ENCODE data around the gene DIRAS3.
"Not testable (repeated sequence)": the region's sequence is repeated elsewhere in the genome, so short reads cannot be mapped to it uniquely, and the experiment has no call there.

The DIRAS3 gene
- total RNA-seq: 0 reads per million in 2 donors

DNA sequence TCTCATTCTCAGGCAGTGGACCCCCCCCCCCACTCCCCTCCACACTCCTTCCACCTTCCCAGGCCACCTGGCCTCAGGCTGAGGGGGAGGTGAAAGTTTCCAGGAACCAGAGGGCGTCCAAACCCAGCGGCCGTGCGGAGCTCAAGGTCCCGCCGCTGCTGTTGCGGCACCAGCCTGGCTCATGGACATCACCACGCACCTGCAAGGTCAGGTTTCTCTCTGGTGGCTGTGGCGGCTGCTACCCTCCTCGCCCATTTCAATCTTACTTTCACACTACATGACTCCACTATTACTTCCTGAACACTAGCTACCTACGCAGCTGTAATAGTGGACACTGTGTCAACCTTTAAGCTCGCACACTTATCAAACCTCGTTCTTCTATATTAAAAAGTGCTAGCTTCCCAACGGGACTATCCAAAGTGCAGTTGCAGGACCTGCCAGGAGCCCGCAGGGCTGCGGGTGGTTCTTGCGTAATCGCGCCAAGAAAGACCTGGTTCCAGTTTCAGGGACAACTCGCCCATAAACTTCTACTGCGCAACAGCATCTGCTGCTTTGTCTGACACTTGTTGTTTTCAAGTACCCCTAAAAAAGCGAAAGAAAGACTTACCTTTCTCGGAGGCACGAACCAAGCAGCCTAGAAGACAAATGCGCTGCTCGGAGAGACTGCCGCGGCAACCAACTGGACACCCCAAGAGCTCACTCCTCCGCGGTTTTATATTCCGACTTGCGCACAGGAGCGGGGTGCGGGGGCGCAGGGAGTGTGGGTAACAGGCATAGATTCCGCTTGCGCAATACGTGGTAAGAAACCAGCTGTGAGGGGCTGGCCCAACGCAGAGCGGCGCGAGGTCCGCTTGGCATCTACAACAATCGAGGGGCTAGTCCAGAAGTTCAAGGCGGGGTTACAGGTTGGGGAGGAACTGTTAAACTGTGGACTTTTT lies at the start of gene DIRAS3:
Gene DIRAS3 (minus strand): TSS at position 687 of the 938 bp plus-strand sequence. CDS start 3,330 bp downstream, outside the sequence.
- no peak for DNase-seq

DNA sequence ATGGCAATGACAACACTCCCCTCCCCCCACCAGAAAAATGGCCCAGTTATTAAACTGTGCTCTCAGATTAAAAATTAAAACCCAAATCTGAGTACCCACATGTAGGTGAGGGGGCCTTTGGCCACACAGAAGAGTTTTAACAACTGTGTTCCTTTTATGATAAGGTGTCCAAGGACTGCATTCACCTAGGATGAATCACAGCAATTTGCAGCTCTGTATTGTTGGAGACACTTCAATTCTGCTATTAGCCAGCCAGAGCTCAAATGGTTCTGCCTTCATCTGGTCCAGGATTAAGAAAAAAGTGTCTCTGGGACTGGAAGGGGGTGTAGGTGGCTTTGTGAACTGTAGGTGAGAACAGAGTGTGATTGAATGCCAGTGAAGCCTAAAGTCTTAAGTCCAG lies 43.3 kb upstream of the DIRAS3 start:
- no peak for DNase-seq

GRCh38 chr1:68087184-68087583 lies 36.8 kb upstream of the DIRAS3 start:
- no peak for DNase-seq

DNA sequence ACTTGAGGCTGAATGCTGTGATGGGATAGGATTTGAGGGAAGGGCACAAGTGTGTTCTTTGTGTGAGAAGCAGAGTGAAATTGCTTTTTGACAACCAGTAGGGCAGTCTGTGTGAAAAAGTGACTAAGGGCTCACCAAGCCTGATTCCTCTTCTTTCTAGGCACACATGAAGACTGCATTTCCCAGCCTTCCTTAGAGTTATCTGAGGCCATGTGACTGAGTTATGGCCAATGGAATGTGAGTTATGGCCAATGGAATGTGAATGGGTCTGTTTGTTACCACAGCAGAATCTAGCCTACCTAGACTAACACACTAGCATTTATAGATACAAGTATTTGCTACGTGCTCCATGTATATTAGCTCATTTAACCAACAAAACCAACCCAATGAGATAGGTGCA lies 35.3 kb upstream of the DIRAS3 start:
- DNase-seq: no peak

DNA sequence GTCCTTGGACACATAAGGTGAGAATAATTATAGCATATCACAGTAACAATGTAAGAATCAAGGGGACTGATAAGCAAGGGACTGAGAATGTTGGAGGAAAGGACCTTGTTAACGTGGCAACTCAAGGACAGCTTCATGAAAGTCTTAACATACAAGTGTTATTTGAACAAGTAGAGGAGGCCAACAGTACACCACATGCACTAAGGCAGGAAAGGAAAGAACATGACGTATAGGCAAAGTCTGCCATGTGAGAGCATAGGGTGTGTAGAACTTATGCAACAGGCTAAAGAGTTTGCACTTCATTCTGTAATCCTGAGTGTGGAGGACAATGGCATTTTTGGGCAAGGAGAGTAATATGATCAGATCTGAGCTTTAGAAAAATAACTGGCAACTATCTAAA lies 33.3 kb upstream of the DIRAS3 start:
- no peak for DNase-seq

DNA sequence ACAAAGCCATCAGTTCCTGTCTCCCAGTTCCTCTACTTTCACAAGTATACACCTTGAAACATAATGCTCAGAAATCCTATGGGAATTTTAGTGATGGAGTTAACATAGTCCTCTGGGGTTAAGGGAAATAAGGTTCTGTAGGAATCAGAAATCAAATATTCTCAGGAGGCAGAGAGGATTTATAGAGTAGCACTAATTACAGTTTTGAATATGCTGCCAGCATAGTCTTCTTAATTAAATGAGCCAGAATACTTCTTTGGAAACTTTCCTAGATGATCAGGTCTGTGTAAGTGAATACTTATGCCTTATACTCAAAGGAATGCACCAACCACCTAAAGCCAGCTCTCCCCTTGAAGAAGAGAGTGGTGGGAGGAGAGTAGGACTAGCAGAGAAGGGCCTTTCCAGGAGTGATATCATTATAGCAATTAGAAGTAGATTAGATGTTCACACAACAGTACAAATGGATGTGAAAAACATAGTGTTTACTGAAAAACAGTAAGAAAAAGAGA lies 31.4 kb upstream of the DIRAS3 start:
- DNase-seq: no peak

DNA sequence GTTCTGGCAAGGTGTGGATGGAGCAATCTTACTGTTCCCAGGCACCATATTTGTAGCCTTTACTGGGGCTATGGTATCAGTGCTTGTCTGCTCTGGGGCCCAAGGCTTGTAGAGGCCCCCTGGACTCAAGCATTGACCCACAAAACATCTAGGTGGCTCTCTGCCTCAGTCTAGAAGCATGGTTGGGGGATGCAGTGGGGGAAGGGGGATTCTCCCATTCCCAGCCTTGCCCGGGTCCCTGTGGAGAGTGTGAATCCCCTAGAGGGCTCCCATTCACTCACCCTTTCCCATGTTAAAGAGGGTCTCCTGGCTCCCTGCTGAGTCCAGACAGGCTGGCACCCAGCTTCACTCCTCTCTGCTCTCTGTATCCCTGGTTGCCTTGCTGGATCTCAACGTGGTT lies 28.2 kb upstream of the DIRAS3 start:
- no peak for DNase-seq

- no peak for DNase-seq
Measured at GRCh38 chr1:68074472-68074871, 24.0 kb upstream of the DIRAS3 start.

- no peak for DNase-seq
Measured at GRCh38 chr1:68065766-68066165, 15.3 kb upstream of the DIRAS3 start.

DNA sequence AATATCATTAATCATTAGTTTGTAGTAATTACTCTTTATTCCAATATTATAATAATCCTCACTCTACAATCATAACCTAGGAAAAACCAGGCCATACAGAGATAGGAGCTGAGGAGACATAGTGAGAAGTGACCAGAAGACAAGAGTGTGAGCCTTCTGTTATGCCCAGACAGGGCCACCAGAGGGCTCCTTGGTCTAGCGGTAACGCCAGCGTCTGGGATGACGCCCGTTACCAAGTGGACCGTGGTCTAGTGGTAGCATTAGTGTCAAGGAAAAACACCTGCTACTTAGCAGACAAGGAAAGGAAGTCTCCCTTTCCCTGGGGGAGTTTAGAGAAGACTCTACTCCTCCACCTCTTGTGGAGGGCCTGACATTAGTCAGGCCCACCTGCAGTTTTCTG lies 7.6 kb upstream of the DIRAS3 start:
- DNase-seq: not testable (repeated sequence)

- no peak for DNase-seq
Measured at GRCh38 chr1:68057564-68057963, 7.1 kb upstream of the DIRAS3 start.

DNA sequence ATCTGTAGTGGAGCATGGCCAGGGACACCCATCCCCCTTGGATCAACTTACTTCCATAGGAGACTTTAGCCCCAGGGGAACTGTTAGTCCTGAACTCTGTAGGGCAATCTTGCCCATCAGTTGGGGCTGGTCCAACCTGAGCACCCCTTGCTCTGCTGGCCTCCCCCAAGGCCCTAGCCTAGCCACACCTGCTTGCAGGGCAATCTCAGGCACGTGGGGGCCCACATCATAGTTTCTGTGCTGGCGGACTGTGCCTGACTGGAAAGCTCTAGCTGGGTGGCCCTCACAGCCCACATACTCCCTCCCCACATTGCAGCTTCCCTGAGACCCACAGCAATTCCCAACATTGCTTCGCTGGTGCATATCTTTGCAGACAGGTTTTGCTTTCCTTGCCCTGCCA lies 6.6 kb upstream of the DIRAS3 start:
- DNase-seq: no peak

DNA sequence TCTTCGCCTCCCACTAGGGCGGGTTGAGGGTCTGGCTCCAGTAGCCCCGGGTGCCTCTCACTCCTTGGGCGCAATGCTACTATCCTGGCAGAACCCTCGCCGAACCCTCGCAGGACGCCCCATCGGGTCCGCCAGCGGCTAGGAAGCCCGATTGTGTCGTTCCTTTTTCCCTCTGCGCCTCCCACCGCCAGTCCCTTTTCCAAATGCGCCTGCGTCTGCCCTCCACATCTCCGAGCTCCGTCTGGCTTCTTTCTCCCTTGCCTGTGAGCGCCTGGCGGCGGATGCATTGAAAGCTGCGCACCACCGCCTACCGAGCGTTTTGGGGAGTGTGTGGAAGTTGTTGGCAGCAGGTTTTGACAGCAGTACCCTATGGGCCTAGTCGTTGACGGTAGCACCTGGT lies 1.0 kb upstream of the DIRAS3 start:
- no peak for DNase-seq

DNA sequence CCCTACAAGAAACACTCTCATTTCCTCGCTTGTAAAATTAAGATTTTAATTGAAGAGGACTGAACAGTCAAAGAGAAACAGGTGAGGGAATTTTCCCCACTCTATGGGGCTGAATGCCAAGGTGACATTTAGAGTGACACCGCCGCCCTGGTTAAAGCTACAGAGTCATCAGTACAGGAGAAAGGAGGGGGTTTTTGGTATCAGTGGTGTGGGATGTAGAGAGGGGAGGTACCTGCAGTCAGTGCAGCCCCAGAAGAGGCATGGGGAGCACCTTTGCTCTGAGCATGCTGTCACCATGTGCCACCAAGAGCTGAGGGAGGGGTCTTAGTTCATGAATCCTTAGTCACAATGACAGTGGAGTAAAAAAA lies 2.8 kb downstream of the DIRAS3 start:
- no peak for DNase-seq

DNA sequence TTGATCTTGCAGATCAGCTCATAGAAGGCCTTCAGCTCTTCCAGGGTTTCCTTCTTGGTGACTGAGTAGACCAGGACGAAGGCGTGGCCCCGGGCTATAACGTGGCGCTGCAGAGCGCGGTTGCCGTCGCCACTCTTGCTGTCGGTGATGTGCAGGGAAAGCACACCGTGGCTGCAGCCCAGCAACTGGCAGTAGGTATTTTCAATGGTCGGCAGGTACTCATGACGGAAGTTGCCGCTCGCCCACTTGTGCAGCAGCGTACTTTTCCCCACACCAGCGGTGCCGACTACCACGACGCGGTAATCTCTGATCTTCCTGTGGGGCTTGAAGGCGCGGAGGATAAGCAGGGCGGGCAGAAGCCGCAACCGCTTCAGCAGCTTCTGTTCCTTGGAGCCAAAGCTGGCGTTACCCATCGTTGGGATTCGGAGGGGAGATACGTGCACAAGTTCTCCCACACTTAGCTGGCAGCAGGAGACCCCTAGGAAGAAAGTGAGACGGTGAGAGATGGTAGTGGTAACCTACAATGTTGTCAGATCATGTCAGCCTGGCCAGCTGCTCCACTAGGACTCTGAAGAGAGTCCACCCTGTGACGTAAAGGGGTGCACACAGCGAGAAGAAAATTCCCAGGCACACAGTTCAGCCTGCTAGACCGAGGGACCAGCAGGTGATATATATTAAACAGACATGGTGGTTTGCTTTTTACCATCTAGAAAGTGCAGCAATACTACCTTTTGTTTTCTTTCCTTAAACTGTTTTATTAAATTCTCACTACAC lies 3.4 kb downstream of the DIRAS3 start:
- DNase-seq: peak in 1 of 5 experiments; percentile 5

DNA sequence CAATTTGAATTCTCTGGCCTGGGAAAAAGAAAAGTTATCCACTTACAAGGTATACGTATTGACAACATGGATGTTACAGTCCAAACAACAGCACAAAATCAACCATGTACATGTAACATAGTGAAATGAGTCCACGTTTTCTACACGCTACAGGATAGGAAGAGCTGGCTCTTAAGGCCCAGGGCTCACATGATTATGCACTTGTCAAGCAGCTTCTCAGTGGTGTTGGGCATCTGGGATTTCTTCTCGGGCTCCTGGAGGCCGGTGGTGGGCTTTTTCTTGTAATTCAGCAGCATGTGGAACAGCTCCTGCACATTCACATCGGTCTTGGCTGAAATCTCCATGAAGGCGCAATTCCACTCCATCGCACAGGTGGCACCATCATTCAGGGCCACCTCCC lies 4.0 kb downstream of the DIRAS3 start:
- no peak for DNase-seq

- no peak for DNase-seq
Measured at GRCh38 chr1:68045511-68046180, 4.8 kb downstream of the DIRAS3 start.

DNA sequence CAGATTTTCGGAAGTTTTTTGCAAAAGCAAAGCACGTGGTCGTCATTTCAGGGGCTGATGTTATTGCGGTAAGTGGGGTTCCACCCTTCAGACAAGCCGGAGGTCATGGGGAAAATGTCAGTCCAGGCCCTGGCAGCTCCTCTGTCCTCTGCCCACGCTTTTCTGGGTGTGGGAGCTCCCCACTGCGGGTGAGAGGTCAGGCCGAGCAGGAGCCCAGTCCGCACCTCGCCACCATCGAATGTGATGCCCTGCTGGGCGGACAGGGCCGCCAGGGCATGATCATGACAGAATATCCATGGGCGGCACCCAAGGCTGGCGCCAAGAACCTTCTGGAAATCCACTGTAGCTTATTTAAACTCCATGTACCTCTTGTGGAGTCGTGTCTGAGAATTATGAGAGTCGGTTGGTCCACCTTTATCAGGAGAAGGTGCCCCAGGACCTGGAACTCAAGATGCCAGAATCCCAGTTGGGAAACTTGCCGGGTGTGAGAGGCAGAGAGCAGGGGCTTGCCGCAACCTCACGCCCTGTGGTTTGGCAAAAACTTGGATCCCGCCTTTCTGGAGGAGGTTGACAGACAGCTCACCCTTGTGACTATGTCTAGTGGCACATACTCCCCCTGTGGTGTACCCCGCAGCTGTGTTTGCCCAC lies 6.9 kb downstream of the DIRAS3 start:
- no peak for DNase-seq

- no peak for DNase-seq
Measured at GRCh38 chr1:68036946-68037345, 13.5 kb downstream of the DIRAS3 start.

DNA sequence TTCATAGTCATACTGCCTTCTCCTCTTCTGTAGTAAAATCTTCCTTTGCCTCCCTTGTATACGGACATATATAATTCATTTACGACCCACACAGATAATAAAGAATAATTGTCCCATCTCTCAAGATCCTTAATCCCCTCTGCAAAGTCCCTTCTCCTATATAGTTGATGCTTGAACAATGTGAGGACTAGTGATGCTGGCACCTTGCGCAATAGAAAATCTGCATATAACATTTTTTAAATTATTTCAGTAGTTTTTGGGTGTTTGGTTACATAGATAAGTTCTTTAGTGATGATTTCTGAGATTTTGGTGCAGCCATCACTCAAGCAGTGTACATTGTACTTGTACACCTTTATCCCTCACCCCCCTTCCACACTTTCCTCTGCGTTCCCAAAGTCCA lies 21.0 kb downstream of the DIRAS3 start:
- no peak for DNase-seq

- DNase-seq: peak in 1 of 5 experiments; percentile 9
Measured at GRCh38 chr1:68028566-68028965, 21.9 kb downstream of the DIRAS3 start.

GRCh38 chr1:68024635-68025338 lies 25.6 kb downstream of the DIRAS3 start:
- DNase-seq: no peak

Measured in T-helper 2 cell (primary cell).